HG03460 (cell line): ENCODE measurements around the gene ZNF594.
"Not testable (repeated sequence)": the region's sequence is repeated elsewhere in the genome, so short reads cannot be mapped to it uniquely, and the experiment has no call there.

Experiments
- ATAC-seq: cut with Tn5 transposase; IDR thresholded peaks from one replicate; pipeline ENCODE4 v1.9.1; 2021; ENCODE audit not compliant: unreplicated experiment

Gene ZNF594

GRCh38 chr17:5137511-5138197, 54.0 kb downstream of the ZNF594 start:
- ATAC-seq = not testable (repeated sequence)

- not testable (repeated sequence) for ATAC-seq
Observed at GRCh38 chr17:5136580-5137412, 54.9 kb downstream of the ZNF594 start.

- ATAC-seq = no peak
Observed at GRCh38 chr17:5135726-5136579, 55.7 kb downstream of the ZNF594 start.

GRCh38 chr17:5135131-5135712, 56.4 kb downstream of the ZNF594 start:
- not testable (repeated sequence) for ATAC-seq

- ATAC-seq = not testable (repeated sequence)
Observed at GRCh38 chr17:5134571-5134970, 57.1 kb downstream of the ZNF594 start.

GRCh38 chr17:5133961-5134360, 57.7 kb downstream of the ZNF594 start:
- not testable (repeated sequence) for ATAC-seq

GRCh38 chr17:5133311-5133710, 58.4 kb downstream of the ZNF594 start:
- ATAC-seq = no peak

GRCh38 chr17:5132503-5133225, 59.0 kb downstream of the ZNF594 start:
- not testable (repeated sequence) for ATAC-seq

GRCh38 chr17:5131799-5132502, 59.7 kb downstream of the ZNF594 start:
- not testable (repeated sequence) for ATAC-seq

GRCh38 chr17:5131146-5131715, 60.4 kb downstream of the ZNF594 start:
- ATAC-seq = no peak

GRCh38 chr17:5130687-5131086, 61.0 kb downstream of the ZNF594 start:
- not testable (repeated sequence) for ATAC-seq

GRCh38 chr17:5130261-5130660, 61.4 kb downstream of the ZNF594 start:
- not testable (repeated sequence) for ATAC-seq

GRCh38 chr17:5129770-5130169, 61.9 kb downstream of the ZNF594 start:
- ATAC-seq = not testable (repeated sequence)
